GM23338 (cell line): ENCODE results near the gene IL6R.

ENCODE experiments used
- CREB1 ChIP-seq: fragments of 250-450 bp; sonication (Bioruptor Pico); IDR thresholded peaks from 2 replicates; pipeline ENCODE4 v1.5.0; 2020; ENCODE audit warnings: low read depth, mild to moderate bottlenecking, moderate library complexity
- EZH2 ChIP-seq: fragments of 200-600 bp; sonication (generic); IDR thresholded peaks from one replicate; pipeline ENCODE4 v1.8.0; 2017; ENCODE audit warnings: antibody characterized with exemption, mild to moderate bottlenecking, low read depth; ENCODE audit not compliant: unreplicated experiment
- EZH2phosphoT487 ChIP-seq: fragments of 200-600 bp; sonication (generic); IDR thresholded peaks from one replicate; pipeline ENCODE4 v1.8.1; 2018; ENCODE audit warnings: antibody characterized with exemption; ENCODE audit not compliant: unreplicated experiment
- JUNB ChIP-seq: IDR thresholded peaks from one replicate; pipeline ENCODE4 v1.6.1; 2016; ENCODE audit warnings: antibody characterized with exemption; ENCODE audit not compliant: unreplicated experiment
- NANOG ChIP-seq: IDR thresholded peaks from 2 replicates; pipeline ENCODE4 v1.6.1; 2016; ENCODE audit warnings: antibody characterized with exemption, borderline replicate concordance
- POLR2AphosphoS5 ChIP-seq: IDR thresholded peaks from 2 replicates; pipeline ENCODE4 v1.6.1; 2016; ENCODE audit warnings: antibody characterized with exemption, low read depth
- ZNF331 ChIP-seq: fragments of 250-450 bp; sonication (Bioruptor Pico); IDR thresholded peaks from 2 replicates; pipeline ENCODE4 v1.5.0; 2020; ENCODE audit warnings: low read depth, mild to moderate bottlenecking, moderate library complexity
- ZNF462 ChIP-seq: fragments of 250-450 bp; sonication (Bioruptor Pico); IDR thresholded peaks from 2 replicates; pipeline ENCODE4 v1.5.0; 2020; ENCODE audit warnings: mild to moderate bottlenecking, moderate library complexity
- TF ChIP-seq, protein P1 (sequence below), 2 experiments: fragments of 200-600 bp in 1 of 2; sonication (generic) in 1 of 2; conservative IDR thresholded peaks; 2 replicates each; pipeline versions ENCODE4 v1.5.1 to v1.6.1; 2016 to 2017; ENCODE audit warnings: antibody characterized with exemption in 2 of 2, low read depth in 2 of 2, mild to moderate bottlenecking in 2 of 2, moderate library complexity in 1 of 2
- TF ChIP-seq, protein P2 (sequence below): IDR thresholded peaks from one replicate; pipeline ENCODE4 v1.6.1; 2018; ENCODE audit warnings: antibody characterized with exemption; ENCODE audit not compliant: unreplicated experiment
- TF ChIP-seq, protein P3 (sequence below): IDR thresholded peaks from 2 replicates; pipeline ENCODE4 v1.6.1; 2016; ENCODE audit warnings: antibody characterized with exemption

- TF ChIP-seq, protein P1, sequence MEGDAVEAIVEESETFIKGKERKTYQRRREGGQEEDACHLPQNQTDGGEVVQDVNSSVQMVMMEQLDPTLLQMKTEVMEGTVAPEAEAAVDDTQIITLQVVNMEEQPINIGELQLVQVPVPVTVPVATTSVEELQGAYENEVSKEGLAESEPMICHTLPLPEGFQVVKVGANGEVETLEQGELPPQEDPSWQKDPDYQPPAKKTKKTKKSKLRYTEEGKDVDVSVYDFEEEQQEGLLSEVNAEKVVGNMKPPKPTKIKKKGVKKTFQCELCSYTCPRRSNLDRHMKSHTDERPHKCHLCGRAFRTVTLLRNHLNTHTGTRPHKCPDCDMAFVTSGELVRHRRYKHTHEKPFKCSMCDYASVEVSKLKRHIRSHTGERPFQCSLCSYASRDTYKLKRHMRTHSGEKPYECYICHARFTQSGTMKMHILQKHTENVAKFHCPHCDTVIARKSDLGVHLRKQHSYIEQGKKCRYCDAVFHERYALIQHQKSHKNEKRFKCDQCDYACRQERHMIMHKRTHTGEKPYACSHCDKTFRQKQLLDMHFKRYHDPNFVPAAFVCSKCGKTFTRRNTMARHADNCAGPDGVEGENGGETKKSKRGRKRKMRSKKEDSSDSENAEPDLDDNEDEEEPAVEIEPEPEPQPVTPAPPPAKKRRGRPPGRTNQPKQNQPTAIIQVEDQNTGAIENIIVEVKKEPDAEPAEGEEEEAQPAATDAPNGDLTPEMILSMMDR (conservative IDR thresholded peaks at IDR 0.05; ENCODE audit: low read depth in 2 of 2), result no peak
- TF ChIP-seq EZH2phosphoT487 (no peak), POLR2AphosphoS5 (no peak), EZH2 (no peak), ZNF462 (CRISPR knock-in tag) (no peak), CREB1 (CRISPR knock-in tag) (no peak), ZNF331 (CRISPR knock-in tag) (no peak), JUNB (no peak), NANOG (no peak)
- TF ChIP-seq, protein P2, sequence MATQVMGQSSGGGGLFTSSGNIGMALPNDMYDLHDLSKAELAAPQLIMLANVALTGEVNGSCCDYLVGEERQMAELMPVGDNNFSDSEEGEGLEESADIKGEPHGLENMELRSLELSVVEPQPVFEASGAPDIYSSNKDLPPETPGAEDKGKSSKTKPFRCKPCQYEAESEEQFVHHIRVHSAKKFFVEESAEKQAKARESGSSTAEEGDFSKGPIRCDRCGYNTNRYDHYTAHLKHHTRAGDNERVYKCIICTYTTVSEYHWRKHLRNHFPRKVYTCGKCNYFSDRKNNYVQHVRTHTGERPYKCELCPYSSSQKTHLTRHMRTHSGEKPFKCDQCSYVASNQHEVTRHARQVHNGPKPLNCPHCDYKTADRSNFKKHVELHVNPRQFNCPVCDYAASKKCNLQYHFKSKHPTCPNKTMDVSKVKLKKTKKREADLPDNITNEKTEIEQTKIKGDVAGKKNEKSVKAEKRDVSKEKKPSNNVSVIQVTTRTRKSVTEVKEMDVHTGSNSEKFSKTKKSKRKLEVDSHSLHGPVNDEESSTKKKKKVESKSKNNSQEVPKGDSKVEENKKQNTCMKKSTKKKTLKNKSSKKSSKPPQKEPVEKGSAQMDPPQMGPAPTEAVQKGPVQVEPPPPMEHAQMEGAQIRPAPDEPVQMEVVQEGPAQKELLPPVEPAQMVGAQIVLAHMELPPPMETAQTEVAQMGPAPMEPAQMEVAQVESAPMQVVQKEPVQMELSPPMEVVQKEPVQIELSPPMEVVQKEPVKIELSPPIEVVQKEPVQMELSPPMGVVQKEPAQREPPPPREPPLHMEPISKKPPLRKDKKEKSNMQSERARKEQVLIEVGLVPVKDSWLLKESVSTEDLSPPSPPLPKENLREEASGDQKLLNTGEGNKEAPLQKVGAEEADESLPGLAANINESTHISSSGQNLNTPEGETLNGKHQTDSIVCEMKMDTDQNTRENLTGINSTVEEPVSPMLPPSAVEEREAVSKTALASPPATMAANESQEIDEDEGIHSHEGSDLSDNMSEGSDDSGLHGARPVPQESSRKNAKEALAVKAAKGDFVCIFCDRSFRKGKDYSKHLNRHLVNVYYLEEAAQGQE, result no peak
- TF ChIP-seq, protein P3, sequence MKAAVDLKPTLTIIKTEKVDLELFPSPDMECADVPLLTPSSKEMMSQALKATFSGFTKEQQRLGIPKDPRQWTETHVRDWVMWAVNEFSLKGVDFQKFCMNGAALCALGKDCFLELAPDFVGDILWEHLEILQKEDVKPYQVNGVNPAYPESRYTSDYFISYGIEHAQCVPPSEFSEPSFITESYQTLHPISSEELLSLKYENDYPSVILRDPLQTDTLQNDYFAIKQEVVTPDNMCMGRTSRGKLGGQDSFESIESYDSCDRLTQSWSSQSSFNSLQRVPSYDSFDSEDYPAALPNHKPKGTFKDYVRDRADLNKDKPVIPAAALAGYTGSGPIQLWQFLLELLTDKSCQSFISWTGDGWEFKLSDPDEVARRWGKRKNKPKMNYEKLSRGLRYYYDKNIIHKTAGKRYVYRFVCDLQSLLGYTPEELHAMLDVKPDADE, result no peak
Observed at GRCh38 chr1:154453161-154453560, 48.0 kb downstream of the IL6R start.
